Loucy (cell line): ENCODE results near the gene ARID1B.

Source experiments
- H2AFZ ChIP-seq: fragments of 200-600 bp; sonication (generic); 2 replicates; pipeline ENCODE4 v1.6.0; 2016; ENCODE audit warnings: antibody characterized with exemption, mild to moderate bottlenecking, low read length, moderate library complexity
- H3F3A ChIP-seq: fragments of 200-600 bp; 2 replicates; pipeline ENCODE4 v1.6.0; 2016; ENCODE audit warnings: antibody characterized with exemption, low read depth, mild to moderate bottlenecking
- H3K27me3 ChIP-seq: fragments of 200-600 bp; sonication (generic); 2 replicates; pipeline ENCODE4 v1.6.1; 2014; ENCODE audit warnings: low read length, mild to moderate bottlenecking; ENCODE audit not compliant: insufficient read depth, poor library complexity, severe bottlenecking
- H3K36me3 ChIP-seq: fragments of 200-600 bp; sonication (generic); 2 replicates; pipeline ENCODE4 v1.6.1; 2016; ENCODE audit warnings: low read length; ENCODE audit not compliant: insufficient read depth
- H3K4me1 ChIP-seq: fragments of 200-600 bp; sonication (generic); 2 replicates; pipeline ENCODE4 v1.5.1; 2014; ENCODE audit warnings: low read length, mild to moderate bottlenecking; ENCODE audit not compliant: insufficient read depth, poor library complexity, severe bottlenecking
- H3K4me2 ChIP-seq: fragments of 200-600 bp; sonication (generic); 2 replicates; pipeline ENCODE4 v1.6.0; 2014; ENCODE audit warnings: antibody characterized with exemption, low read length, low read depth, mild to moderate bottlenecking; ENCODE audit not compliant: poor library complexity, severe bottlenecking
- H3K4me3 ChIP-seq: fragments of 200-600 bp; sonication (generic); 2 replicates; pipeline ENCODE4 v1.5.1; 2014; ENCODE audit warnings: low read length, mild to moderate bottlenecking, mixed read lengths; ENCODE audit not compliant: poor library complexity, severe bottlenecking
- H3K79me2 ChIP-seq: fragments of 200-600 bp; sonication (generic); 2 replicates; pipeline ENCODE4 v1.6.1; 2014; ENCODE audit warnings: low read length; ENCODE audit not compliant: insufficient read depth
- H3K9ac ChIP-seq: fragments of 200-600 bp; sonication (generic); 2 replicates; pipeline ENCODE4 v1.6.0; 2014; ENCODE audit warnings: mild to moderate bottlenecking, low read depth, low read length, moderate library complexity; ENCODE audit not compliant: poor library complexity, severe bottlenecking
- H3K9me2 ChIP-seq: fragments of 200-600 bp; sonication (generic); replicated peaks from 2 replicates; pipeline ENCODE4 v1.6.1; 2016; ENCODE audit warnings: low read depth, low read length, mixed read lengths
- H3K9me3 ChIP-seq: fragments of 200-600 bp; sonication (generic); 2 replicates; pipeline ENCODE4 v1.6.1; 2014; ENCODE audit warnings: mild to moderate bottlenecking, antibody characterized with exemption, low read length, low read depth; ENCODE audit not compliant: insufficient read depth
- H4K20me1 ChIP-seq: fragments of 200-600 bp; sonication (generic); 2 replicates; pipeline ENCODE4 v1.6.0; 2014; ENCODE audit warnings: antibody characterized with exemption, low read length, mild to moderate bottlenecking; ENCODE audit not compliant: insufficient read depth, poor library complexity, severe bottlenecking
- EZH2phosphoT487 ChIP-seq: fragments of 200-600 bp; IDR thresholded peaks from 2 replicates; pipeline ENCODE4 v1.6.1; 2018; ENCODE audit warnings: antibody characterized with exemption, mild to moderate bottlenecking, moderate library complexity, borderline replicate concordance
- TF ChIP-seq, protein P1 (sequence below): fragments of 200-600 bp; sonication (generic); conservative IDR thresholded peaks from 2 replicates; pipeline ENCODE4 v1.5.1; 2014; ENCODE audit warnings: mild to moderate bottlenecking, antibody characterized with exemption, low read length

Gene ARID1B

GRCh38 chr6:156786652-156787051 is 9.5 kb downstream of the ARID1B start:
- no peak overlapping the region for H2AFZ ChIP-seq
- H3K9ac ChIP-seq, result no peak overlapping the region
- no peak for TF ChIP-seq EZH2phosphoT487
- TF ChIP-seq, protein P1, sequence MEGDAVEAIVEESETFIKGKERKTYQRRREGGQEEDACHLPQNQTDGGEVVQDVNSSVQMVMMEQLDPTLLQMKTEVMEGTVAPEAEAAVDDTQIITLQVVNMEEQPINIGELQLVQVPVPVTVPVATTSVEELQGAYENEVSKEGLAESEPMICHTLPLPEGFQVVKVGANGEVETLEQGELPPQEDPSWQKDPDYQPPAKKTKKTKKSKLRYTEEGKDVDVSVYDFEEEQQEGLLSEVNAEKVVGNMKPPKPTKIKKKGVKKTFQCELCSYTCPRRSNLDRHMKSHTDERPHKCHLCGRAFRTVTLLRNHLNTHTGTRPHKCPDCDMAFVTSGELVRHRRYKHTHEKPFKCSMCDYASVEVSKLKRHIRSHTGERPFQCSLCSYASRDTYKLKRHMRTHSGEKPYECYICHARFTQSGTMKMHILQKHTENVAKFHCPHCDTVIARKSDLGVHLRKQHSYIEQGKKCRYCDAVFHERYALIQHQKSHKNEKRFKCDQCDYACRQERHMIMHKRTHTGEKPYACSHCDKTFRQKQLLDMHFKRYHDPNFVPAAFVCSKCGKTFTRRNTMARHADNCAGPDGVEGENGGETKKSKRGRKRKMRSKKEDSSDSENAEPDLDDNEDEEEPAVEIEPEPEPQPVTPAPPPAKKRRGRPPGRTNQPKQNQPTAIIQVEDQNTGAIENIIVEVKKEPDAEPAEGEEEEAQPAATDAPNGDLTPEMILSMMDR, result no peak
- H3K79me2 ChIP-seq, result peaks cover 100% of the 10 kb centered on the region
- H3K4me3 ChIP-seq, result peak overlapping the region; percentile 81
- no peaks in the 10 kb centered on the region for H3K9me3 ChIP-seq
- H3K4me1 ChIP-seq, result peaks cover 90% of the 10 kb centered on the region
- no peaks in the 10 kb centered on the region for H3K27me3 ChIP-seq
- peaks cover 3% of the 10 kb centered on the region for H3K36me3 ChIP-seq
- peak overlapping the region; percentile 79 for H3K4me2 ChIP-seq
- H3K9me2 ChIP-seq, result no peaks in the 10 kb centered on the region
- peaks cover 100% of the 10 kb centered on the region for H4K20me1 ChIP-seq
- no peaks in the 10 kb centered on the region for H3F3A ChIP-seq

- Histone ChIP-seq H4K20me1 (peaks cover 100% of the 10 kb centered on the region), H3K9me2 (no peaks in the 10 kb centered on the region), H3K79me2 (peaks cover 100% of the 10 kb centered on the region), H3K4me3 (peak overlapping the region; percentile 17), H3F3A (no peaks in the 10 kb centered on the region), H3K36me3 (peaks cover 3% of the 10 kb centered on the region), H3K27me3 (no peaks in the 10 kb centered on the region), H2AFZ (no peak overlapping the region), H3K9ac (peak overlapping the region; percentile 2), H3K9me3 (no peaks in the 10 kb centered on the region), H3K4me1 (peaks cover 89% of the 10 kb centered on the region), H3K4me2 (peak overlapping the region; percentile 79)
- no peak for TF ChIP-seq EZH2phosphoT487
- TF ChIP-seq, protein P1, result no peak
Observed at GRCh38 chr6:156787569-156788492, 10.7 kb downstream of the ARID1B start.

DNA sequence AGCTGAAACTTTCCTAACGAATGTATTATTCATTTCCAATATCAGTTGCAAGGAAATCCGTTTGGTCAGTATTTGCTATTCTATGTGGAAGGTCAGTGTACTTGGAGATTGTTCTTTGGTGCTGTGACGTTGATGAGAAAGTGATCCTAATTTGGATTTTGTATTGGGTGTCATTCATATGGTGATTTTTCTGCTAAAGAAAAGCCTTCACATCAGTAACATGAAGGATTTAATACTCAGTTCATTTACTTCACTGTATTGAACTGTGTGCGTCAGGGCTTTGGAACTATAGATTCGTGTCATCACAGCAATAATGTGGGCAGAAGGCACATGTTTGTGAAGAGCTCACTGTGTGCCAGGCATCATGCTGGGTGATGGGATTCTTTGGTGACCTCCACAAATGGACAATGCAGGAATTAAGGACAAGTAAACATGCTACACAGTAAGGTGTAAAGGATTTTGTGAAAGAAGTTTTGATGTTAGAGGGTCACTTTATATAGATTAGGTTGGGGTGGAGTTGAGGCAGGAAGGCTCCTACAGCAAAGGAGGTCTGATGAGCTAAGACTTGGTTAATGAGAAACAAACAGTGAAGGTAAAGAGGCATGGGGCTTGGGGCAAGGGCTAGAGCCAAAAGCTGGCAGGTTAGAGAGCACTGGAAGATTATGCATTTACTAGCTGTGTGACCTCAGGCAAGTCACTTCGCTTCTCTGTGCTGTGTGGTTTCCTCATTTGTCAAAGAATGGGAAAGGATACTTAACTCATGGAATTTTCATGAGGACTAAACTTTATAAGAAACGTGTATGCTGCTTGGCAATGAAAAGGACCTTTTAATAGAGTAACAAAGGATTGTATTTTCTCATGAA is 12.1 kb downstream of the ARID1B start:
- Histone ChIP-seq H3K9me2 (no peaks in the 10 kb centered on the region), H4K20me1 (peaks cover 95% of the 10 kb centered on the region), H3K79me2 (peaks cover 100% of the 10 kb centered on the region), H3K9ac (no peak overlapping the region), H3K4me1 (peaks cover 86% of the 10 kb centered on the region), H3K9me3 (no peaks in the 10 kb centered on the region), H3F3A (no peaks in the 10 kb centered on the region), H3K36me3 (peaks cover 3% of the 10 kb centered on the region), H3K4me3 (peak overlapping the region; percentile 20), H3K4me2 (peak overlapping the region; percentile 79), H2AFZ (no peak overlapping the region), H3K27me3 (no peaks in the 10 kb centered on the region)
- TF ChIP-seq, protein P1, result no peak
- no peak for TF ChIP-seq EZH2phosphoT487
